Measurements from ENCODE around the gene MITD1.
"Not testable (repeated sequence)": the region's sequence is repeated elsewhere in the genome, so short reads cannot be mapped to it uniquely, and the experiment has no call there.

Gene MITD1

GRCh38 chr2:99198103-99198841 lies 17.4 kb upstream of the MITD1 start:
- no peak for DNase-seq (ENCODE audit: low spot score)
- no peak for TF ChIP-seq CTCF (IDR thresholded peaks at IDR 0.05)
- Histone ChIP-seq H3K4me3 (no peak overlapping the region), H3K27ac (no peak overlapping the region)

DNA sequence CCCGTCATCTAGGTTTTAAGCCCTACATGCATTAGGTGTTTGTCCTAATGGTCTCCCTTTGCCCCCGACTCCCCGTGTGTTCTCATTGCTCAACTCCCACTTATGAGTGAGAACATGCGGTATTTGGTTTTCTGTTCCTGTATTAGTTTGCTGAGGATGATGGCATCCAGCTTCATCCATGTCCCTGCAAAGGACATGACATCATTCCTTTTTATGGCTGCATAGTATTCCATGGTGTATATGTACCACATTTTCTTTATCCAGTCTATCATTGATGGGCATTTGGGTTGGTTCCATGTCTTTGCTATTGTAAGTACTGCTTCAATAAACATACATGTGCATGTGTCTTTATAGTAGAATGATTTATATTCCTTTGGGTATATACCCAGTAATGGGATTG lies 11.5 kb upstream of the MITD1 start:
- not testable (repeated sequence) for H3K27ac ChIP-seq; DNase-seq (ENCODE audit: low spot score)

GRCh38 chr2:99190548-99190947 lies 9.7 kb upstream of the MITD1 start:
- DNase-seq (ENCODE audit: low spot score): no peak
- TF ChIP-seq CTCF (IDR thresholded peaks at IDR 0.05): no peak
- no peak overlapping the region for H3K4me3 ChIP-seq
- no peak overlapping the region for H3K27ac ChIP-seq

More for the DNA sequence above, 11.5 kb upstream of the MITD1 start:
- H3K4me3 ChIP-seq: not testable (repeated sequence)

GRCh38 chr2:99188357-99188756 lies 7.5 kb upstream of the MITD1 start:
- H3K4me3 ChIP-seq: no peak overlapping the region
- TF ChIP-seq CTCF (IDR thresholded peaks at IDR 0.05): no peak
- no peak overlapping the region for H3K27ac ChIP-seq
- DNase-seq (ENCODE audit: low spot score): no peak

DNA sequence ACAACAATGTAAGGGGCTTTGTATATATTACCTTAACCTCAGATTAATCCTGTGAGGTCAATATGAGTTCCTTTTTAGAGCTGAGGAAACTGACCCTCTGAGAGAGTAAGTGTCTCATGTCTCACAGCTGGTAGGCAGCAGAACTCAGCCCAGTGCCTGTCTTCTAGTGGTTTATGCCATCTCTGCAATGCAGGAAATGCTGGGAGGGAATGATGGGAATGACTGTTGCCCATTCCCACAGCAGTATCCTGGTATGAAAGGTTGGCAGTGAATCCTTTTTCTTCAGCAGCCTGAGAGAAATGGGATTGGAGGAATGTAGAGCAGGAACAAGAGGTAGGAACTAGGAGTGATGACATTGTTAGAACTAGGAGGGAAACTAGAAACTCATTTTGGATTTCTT lies 6.2 kb upstream of the MITD1 start:
- H3K4me3 ChIP-seq: no peak overlapping the region
- no peak for DNase-seq (ENCODE audit: low spot score)
- no peak overlapping the region for H3K27ac ChIP-seq
- no peak for TF ChIP-seq CTCF (IDR thresholded peaks at IDR 0.05)

DNA sequence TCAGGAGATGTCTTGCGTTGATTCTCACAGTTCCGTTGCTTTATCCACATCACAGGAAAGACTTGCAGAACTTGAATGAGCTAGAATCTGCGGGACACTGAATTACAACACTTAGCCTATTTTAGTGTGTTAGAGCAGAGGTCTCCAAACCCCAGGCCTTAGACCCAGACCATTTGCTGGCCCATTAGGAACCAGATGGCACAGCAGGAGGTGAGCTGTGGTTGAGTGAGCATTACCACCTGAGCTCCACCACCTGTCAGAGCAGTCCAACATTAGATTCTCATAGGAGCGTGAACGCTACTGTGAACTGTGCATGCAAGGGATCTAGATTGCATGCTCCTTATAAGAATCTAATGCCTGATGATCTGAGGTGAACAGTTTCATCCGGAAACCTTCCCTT lies 4.0 kb upstream of the MITD1 start:
- TF ChIP-seq CTCF (IDR thresholded peaks at IDR 0.05): no peak
- H3K4me3 ChIP-seq: no peak overlapping the region
- DNase-seq (ENCODE audit: low spot score): no peak
- no peak overlapping the region for H3K27ac ChIP-seq

GRCh38 chr2:99183025-99183424 lies 2.2 kb upstream of the MITD1 start:
- no peak for TF ChIP-seq CTCF (IDR thresholded peaks at IDR 0.05)
- Histone ChIP-seq H3K4me3 (no peak overlapping the region), H3K27ac (no peak overlapping the region)
- no peak for DNase-seq (ENCODE audit: low spot score)
